Hypothalamus (tissue), 51 donors: ENCODE results near the gene MUC12.
"Not testable (repeated sequence)": the region's sequence is repeated elsewhere in the genome, so short reads cannot be mapped to it uniquely, and the experiment has no call there.

ENCODE experiments used
- DNase-seq, 51 donors: peaks; one replicate each; lab custom pipeline; 2025; lab: John Stamatoyannopoulos, UW

The MUC12 gene

GRCh38 chr7:100985033-100985797 is 15.8 kb downstream of the MUC12 start:
- DNase-seq = not testable (repeated sequence)

- DNase-seq = no peak
Observed at GRCh38 chr7:100991631-100992030, 22.3 kb downstream of the MUC12 start.

GRCh38 chr7:100992280-100992679 is 22.9 kb downstream of the MUC12 start:
- not testable (repeated sequence) for DNase-seq

- not testable (repeated sequence) for DNase-seq
Observed at GRCh38 chr7:100994671-100995070, 25.3 kb downstream of the MUC12 start.

- DNase-seq = not testable (repeated sequence)
Observed at GRCh38 chr7:100998530-100998929, 29.2 kb downstream of the MUC12 start.

DNA sequence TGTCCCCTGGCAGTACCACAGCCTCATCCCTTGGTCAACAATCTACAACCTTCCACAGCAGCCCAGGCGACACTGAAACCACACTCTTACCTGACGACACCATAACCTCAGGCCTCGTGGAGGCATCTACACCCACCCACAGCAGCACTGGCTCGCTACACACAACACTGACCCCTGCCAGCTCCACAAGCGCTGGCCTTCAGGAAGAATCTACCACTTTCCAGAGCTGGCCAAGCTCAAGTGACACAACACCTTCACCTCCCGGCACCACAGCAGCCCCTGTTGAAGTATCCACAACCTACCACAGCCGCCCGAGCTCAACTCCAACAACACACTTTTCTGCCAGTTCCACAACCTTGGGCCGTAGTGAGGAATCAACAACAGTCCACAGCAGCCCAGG is 30.0 kb downstream of the MUC12 start:
- not testable (repeated sequence) for DNase-seq

- DNase-seq = not testable (repeated sequence)
Observed at GRCh38 chr7:101000025-101000424, 30.7 kb downstream of the MUC12 start.

DNA sequence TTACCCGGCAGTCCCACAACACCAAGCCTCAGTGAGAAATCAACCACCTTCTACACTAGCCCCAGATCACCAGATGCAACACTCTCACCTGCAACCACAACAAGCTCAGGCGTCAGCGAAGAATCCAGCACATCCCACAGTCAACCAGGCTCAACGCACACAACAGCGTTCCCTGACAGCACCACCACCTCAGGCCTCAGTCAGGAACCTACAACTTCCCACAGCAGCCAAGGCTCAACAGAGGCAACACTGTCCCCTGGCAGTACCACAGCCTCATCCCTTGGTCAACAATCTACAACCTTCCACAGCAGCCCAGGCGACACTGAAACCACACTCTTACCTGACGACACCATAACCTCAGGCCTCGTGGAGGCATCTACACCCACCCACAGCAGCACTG is 33.0 kb downstream of the MUC12 start:
- not testable (repeated sequence) for DNase-seq

- not testable (repeated sequence) for DNase-seq
Observed at GRCh38 chr7:101007361-101007760, 38.0 kb downstream of the MUC12 start.

DNA sequence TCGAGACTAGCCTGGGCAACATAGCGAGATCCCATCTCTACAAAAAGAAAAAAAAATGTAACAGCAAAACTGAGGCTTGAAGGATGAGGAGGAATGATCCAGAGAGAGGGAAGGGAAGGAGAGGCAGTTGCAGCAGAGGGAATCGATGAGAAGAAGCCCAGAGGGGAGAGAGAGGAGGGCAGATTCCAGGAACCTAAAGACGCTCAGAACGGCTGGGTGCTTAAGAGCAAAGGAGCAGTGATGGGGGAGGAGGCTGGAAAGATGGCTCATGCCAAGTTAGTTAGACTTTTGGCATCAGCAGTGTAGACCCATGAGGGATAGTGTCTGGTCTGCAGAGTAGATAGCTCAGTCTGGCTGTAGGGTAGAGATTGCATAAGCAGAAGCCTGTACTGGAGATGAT is 40.3 kb downstream of the MUC12 start:
- DNase-seq = no peak

DNA sequence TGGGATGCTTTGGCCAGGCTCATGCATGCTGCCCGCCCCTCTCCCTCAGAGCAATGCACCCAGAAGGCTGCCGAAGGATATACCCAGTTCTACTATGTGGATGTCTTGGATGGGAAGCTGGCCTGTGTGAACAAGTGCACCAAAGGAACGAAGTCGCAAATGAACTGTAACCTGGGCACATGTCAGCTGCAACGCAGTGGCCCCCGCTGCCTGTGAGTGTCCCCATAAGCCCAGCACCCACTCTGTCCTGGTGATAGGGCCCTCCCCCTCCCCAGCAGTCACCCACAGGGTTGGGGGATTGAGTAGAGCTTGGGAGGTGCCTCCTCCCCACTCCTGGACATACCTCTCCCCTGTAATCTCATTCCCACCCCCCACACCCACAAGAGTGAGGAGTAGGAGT is 43.6 kb downstream of the MUC12 start:
- DNase-seq = no peak

GRCh38 chr7:101015626-101016025 is 46.3 kb downstream of the MUC12 start:
- DNase-seq = no peak

DNA sequence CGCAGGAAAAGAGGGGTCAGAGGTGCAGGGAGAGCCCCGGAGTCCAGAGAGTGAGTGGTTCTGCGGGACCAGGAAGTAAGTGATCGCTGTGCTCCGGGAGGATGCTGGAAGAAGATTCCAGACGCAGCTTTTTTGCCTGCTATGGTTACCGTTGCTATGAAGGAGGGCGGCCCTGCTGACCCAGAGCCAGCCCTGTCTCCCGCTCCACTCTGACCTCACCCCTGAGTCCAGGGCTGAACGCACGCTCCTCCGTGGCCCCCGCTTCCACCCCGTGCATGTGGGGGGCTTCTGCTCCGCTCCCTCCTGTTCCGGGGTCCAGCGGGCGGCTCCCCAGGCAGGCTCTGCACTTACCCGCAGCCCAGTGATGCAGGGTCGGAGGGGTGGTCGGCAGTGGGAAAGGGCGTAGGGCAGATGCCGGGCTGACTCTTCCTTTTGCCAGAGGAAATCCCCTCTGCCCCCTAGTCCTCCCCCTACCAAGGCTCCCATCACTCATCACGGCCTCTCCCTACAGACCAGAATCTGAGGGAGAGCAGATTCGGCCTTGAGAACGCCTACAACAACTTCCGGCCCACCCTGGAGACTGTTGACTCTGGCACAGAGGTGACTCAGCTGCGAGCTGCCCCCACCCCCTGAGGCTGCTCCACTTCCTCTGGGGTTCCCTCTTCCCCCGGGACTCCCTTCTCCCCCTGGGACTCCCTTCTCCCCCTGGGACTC is 47.9 kb downstream of the MUC12 start:
- DNase-seq = peak in 19 of 51 donors; percentile 1 to 65 (median 9)

GRCh38 chr7:101018271-101019167 is 49.2 kb downstream of the MUC12 start:
- no peak for DNase-seq

DNA sequence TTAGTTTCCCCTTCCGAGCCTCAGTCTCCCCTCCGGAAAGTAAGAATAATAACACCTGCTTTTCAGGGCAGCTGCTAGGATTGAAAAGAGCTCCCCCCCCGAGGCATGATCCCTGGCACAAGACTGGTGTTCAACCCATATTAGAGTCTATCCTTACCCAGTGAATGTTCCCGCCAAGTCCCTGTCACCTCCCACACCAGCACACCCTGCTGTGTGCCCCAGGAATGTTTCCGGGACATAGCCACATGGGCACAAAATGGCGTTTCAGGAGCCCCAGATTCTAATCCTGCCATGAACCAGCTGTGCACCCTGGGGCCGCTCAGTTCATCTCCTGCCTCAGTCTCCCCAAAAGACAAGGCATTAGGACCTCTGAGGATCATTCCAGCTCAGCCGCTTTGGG is 51.1 kb downstream of the MUC12 start:
- DNase-seq = no peak

DNA sequence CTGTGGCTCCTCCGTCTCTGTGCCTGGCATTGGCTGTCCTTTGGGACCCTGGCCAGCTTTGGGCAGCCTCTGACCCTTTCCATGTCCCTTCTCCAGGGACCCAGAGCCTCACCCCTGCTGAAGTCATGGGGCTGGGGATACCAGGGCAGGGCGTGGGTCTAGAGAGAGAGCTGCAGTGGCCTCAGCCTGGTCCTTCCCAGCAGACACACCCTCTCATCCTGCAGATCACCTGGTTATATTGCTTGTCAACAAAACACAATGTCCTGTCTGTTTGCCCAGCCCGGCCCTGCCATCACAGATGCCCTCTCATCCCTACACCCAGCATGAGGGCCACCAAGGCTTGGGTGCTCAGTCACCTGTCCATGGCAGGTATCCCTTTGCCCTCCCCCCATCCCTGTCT is 52.3 kb downstream of the MUC12 start:
- DNase-seq = no peak

DNA sequence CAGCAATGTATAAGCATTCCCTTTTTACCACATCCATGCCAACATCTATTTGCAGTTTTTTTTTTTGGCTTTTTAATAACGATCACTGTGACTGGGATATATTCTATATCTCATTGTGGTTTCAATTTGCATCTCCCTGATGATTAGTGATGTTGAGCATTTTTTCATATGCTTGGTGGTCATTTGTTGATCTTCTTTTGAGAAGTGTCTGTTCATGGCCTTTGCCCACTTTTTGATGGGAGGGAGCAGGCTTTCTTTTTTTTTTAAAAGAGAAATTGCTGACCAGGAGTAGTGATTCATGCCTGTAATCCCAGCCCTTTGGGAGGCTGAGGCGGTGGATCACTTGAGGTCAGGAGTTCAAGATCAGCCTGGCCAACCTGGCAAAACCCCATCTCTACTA is 54.5 kb downstream of the MUC12 start:
- no peak for DNase-seq

DNA sequence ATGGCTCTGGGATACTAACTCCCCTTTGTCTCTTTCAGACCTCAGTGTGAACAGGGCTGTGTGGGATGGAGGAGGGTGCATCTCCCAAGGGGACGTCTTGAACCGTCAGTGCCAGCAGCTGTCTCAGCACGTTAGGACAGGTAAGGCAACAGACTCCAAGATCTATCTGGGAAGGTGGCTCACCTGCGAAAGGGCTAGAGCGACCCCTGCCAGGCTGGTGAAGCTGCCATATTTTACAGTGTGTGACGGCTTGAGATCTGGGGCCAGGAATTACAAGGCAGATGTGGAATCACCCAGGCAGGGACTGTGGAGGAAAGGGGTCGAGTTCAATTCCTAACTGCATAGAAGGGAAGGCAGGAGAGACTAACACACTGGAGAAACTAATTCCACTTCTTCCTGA is 61.7 kb downstream of the MUC12 start:
- DNase-seq = no peak

DNA sequence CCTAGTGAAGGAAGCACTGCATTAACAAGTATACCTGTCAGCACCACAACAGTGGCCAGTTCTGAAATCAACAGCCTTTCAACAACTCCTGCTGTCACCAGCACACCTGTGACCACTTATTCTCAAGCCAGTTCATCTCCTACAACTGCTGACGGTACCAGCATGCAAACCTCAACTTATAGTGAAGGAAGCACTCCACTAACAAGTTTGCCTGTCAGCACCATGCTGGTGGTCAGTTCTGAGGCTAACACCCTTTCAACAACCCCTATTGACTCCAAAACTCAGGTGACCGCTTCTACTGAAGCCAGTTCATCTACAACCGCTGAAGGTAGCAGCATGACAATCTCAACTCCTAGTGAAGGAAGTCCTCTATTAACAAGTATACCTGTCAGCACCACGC is 66.6 kb downstream of the MUC12 start:
- DNase-seq = no peak

DNA sequence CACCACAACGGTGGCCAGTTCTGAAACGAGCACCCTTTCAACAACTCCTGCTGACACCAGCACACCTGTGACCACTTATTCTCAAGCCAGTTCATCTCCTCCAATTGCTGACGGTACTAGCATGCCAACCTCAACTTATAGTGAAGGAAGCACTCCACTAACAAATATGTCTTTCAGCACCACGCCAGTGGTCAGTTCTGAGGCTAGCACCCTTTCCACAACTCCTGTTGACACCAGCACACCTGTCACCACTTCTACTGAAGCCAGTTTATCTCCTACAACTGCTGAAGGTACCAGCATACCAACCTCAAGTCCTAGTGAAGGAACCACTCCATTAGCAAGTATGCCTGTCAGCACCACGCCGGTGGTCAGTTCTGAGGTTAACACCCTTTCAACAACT is 71.9 kb downstream of the MUC12 start:
- not testable (repeated sequence) for DNase-seq

- DNase-seq = peak in 38 of 51 donors; percentile 1 to 61 (median 18)
Observed at GRCh38 chr7:101058355-101058754, 89.0 kb downstream of the MUC12 start.
